ENCODE measurements around the gene COL8A2.

DNA sequence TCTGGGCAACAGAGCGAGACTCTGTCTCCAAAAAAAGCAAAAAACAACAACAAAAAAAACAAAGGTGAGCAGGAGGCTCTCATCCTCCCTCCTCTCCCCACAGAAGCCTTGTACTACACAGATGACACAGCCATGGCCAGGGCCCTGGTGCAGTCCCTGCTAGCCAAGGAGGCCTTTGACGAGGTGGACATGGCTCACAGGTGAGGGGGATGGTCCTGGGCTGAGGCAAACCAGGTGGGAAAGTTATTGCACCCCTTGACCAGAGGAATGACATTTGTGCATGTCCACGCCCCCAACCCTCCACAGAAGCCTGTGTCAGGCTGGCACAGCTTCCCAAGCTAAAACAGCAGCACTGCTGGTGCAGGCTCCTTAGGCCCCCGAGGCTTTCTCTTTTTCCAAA lies 33.9 kb downstream of the COL8A2 start:
- TF ChIP-seq SIN3A (IDR thresholded peaks at IDR 0.05; ENCODE audit: borderline replicate concordance, insufficient read depth, low read length) (no peak), POLR2AphosphoS5 (IDR thresholded peaks at IDR 0.05; ENCODE audit: low read depth, low read length) (no peak), TAF1 (IDR thresholded peaks at IDR 0.05; ENCODE audit: borderline replicate concordance, insufficient read depth, low read length) (no peak), FOXP2 (optimal IDR thresholded peaks at IDR 0.05; ENCODE audit: borderline replicate concordance, extremely low read depth, extremely low read length, insufficient read depth) (no peak)
